AG10803 (cell line): ENCODE results near the gene MAP3K6.

ENCODE experiments used
- DNase-seq: peaks from one replicate; pipeline ENCODE4 v3.0.0; 2010; ENCODE audit warnings: low read depth
- H3K4me3 ChIP-seq: 2 replicates; pipeline ENCODE4 v1.5.1; 2011; ENCODE audit warnings: mild to moderate bottlenecking, low read length, control low read depth
- TF ChIP-seq, protein P1 (sequence below): conservative IDR thresholded peaks from 2 replicates; pipeline ENCODE4 v1.5.1; 2011; ENCODE audit warnings: mild to moderate bottlenecking, low read length, control low read depth, inconsistent platforms

MAP3K6 gene

DNA sequence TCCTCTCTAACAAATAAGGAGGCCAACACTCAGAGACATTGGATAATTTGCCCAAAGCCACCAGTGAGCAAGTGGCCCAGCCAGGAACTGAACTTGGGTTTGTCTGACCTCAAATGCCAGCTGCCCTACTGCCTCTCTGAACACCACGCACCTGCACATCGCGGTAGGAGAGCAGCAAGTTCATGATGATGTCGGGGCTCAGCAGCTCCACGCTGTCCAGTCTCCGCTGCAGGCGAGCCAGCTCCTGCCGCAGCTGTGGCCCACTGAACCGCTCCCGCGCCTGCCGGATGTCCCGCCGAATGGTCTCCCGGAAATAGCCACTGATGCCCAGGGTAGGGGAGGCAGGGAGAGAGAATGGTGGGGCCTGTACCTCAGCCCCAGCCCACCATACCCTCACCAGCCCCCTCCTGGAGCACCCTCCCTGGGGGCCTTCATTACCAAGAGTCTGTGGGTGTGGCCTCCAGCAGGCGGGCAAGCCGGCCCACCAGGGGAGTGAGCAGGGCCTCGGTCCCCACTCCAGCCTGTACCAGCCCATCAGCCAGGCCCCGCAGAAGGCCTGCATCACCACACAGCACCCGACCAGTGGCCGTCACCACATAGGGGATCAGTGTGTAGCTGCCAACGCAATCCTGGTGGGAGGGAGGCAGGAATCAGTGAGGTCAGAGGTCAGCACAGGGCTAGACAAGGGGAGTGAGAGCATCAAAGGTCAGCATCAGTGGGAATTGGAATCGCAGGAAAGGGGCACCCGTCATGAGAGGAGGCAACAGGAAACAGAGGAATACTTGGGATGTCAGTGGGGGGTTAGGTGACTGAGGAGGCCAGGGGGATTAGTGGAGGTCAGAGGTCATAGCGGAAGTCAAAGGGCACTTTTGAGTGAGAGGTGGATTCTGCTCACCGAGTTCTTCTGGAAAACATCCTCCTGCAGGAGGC is 2.7 kb downstream of the MAP3K6 start:
- no peak for DNase-seq
- no peak overlapping the region for H3K4me3 ChIP-seq
- TF ChIP-seq, protein P1, sequence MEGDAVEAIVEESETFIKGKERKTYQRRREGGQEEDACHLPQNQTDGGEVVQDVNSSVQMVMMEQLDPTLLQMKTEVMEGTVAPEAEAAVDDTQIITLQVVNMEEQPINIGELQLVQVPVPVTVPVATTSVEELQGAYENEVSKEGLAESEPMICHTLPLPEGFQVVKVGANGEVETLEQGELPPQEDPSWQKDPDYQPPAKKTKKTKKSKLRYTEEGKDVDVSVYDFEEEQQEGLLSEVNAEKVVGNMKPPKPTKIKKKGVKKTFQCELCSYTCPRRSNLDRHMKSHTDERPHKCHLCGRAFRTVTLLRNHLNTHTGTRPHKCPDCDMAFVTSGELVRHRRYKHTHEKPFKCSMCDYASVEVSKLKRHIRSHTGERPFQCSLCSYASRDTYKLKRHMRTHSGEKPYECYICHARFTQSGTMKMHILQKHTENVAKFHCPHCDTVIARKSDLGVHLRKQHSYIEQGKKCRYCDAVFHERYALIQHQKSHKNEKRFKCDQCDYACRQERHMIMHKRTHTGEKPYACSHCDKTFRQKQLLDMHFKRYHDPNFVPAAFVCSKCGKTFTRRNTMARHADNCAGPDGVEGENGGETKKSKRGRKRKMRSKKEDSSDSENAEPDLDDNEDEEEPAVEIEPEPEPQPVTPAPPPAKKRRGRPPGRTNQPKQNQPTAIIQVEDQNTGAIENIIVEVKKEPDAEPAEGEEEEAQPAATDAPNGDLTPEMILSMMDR, result no peak

DNA sequence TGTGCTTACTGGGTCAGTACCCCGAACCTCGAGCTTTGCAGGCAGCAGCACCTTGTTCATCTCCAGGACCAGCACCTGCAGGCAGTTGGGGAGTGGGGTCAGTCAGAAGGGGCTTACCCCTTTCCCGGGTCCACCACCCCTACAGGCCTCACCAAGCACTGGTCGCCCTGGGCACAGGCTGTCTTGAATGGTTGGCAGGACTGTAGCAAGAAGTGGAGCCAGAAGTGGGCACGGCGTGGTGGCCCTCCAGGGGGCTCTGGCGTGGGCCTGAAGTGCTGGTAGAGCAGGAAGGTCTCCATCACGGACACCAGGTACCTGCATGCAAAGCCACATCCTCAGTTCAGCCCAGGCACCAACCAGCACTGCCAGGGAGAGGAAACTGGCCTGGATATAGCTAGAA is 5.2 kb downstream of the MAP3K6 start:
- no peak for DNase-seq
- TF ChIP-seq, protein P1, result no peak
- H3K4me3 ChIP-seq, result no peak overlapping the region

DNA sequence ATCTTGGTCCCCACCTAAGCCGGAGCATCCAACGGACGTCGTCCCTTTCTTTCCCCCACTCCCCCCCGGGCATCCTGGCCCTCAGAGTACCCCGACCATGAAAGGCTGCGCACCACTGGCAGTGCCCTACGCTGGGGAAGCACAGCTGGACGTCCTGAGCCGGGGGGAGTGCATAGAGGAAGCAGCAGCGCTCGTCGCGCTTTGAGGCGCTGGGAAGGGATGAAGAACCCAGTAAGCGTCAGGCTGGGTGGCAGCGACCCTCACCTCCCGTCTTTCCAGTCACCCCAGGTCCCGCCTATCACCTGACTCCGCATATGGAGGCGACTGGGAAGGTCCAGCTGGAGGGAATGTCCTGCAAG is 5.7 kb downstream of the MAP3K6 start:
- TF ChIP-seq, protein P1, result no peak
- H3K4me3 ChIP-seq, result no peak overlapping the region
- no peak for DNase-seq

DNA sequence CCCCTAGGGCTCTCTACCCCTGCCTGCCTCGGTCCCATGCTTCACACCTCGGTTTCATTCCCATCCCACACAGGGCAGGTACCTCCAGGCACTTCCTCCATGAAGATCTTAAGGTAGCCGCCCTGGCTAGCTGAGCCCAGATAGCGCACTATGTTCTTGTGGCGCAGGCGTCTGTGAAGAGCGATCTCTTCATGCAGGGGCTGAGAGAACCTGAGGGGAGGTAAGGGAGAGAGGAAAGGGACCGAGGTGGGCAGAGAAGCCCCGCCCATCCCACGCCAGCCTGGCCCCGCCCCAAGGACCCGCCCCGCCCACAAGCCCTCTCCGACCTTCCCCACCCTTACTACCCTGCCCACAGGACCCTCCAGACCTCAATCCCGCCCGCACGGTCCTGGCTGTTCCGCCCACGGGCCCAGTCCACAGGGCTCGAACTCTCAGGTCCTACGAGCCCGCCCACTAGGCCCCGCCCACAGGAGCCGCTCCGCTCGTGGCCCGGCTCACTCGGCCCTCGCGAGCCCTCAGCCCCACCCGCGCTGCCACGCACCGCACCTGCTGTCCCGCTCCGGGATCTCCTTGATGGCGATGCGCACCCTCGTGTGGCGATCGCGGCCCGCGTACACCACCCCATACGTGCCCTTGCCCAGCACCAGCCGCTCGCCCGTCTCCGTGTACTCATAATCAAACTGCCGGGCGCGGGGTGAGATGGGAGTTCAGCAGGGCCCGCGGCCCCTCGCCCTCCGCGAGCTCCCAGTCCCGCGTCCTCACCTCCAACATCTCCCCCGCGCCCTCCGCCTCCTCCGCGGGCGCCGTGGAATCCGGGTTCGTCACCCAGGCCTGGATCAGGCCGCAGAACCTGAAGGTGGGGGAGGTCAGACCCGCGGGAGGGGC is 6.4 kb downstream of the MAP3K6 start:
- no peak overlapping the region for H3K4me3 ChIP-seq

DNA sequence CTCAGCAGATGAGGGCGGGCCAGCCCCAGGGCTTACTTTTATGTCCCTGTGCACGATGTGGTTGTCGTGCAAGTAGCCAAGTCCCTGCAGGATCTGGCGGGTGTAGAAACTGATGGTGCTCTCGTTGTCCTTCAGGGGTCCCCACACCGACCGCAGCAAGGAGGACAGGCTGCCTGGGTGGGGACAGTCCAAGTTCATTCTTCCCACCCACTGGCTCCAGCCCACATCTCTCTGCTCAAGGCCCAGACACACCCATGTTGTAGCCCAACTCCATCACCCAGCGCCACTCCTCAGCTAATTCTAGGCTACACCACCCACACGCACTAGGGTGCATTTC is 7.0 kb downstream of the MAP3K6 start:
- TF ChIP-seq, protein P1, result no peak
- H3K4me3 ChIP-seq, result no peak overlapping the region
- no peak for DNase-seq

More for the DNA sequence above, 6.4 kb downstream of the MAP3K6 start:
- TF ChIP-seq, protein P1, result no peak
- no peak for DNase-seq

DNA sequence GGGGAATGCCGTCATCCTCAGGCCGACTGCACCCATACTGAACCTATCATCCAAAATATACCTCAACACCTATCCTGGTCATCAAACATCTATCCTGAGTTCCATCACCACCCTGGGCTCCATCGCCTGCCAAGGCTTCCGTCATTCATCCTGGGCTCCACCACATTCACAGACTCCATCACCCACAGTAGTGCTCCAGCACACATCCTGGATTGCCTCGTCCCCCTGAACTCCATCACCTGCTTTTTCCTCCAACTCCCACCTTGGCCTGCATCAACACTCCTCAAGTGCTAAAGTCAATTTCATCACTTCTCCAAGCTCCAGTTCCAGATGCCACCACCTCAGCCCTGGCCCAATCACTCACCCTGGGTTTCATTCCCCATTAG is 7.8 kb downstream of the MAP3K6 start:
- no peak for DNase-seq
- TF ChIP-seq, protein P1, result no peak
- H3K4me3 ChIP-seq, result no peak overlapping the region
